HCEC 1CT (cell line): ENCODE results near the gene TRPV2.
"Not testable (repeated sequence)": the region's sequence is repeated elsewhere in the genome, so short reads cannot be mapped to it uniquely, and the experiment has no call there.

Source experiments
- DNase-seq: peaks from one replicate; pipeline ENCODE4 v3.0.0-alpha.2; 2017

The TRPV2 gene, protein sequence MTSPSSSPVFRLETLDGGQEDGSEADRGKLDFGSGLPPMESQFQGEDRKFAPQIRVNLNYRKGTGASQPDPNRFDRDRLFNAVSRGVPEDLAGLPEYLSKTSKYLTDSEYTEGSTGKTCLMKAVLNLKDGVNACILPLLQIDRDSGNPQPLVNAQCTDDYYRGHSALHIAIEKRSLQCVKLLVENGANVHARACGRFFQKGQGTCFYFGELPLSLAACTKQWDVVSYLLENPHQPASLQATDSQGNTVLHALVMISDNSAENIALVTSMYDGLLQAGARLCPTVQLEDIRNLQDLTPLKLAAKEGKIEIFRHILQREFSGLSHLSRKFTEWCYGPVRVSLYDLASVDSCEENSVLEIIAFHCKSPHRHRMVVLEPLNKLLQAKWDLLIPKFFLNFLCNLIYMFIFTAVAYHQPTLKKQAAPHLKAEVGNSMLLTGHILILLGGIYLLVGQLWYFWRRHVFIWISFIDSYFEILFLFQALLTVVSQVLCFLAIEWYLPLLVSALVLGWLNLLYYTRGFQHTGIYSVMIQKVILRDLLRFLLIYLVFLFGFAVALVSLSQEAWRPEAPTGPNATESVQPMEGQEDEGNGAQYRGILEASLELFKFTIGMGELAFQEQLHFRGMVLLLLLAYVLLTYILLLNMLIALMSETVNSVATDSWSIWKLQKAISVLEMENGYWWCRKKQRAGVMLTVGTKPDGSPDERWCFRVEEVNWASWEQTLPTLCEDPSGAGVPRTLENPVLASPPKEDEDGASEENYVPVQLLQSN

DNA sequence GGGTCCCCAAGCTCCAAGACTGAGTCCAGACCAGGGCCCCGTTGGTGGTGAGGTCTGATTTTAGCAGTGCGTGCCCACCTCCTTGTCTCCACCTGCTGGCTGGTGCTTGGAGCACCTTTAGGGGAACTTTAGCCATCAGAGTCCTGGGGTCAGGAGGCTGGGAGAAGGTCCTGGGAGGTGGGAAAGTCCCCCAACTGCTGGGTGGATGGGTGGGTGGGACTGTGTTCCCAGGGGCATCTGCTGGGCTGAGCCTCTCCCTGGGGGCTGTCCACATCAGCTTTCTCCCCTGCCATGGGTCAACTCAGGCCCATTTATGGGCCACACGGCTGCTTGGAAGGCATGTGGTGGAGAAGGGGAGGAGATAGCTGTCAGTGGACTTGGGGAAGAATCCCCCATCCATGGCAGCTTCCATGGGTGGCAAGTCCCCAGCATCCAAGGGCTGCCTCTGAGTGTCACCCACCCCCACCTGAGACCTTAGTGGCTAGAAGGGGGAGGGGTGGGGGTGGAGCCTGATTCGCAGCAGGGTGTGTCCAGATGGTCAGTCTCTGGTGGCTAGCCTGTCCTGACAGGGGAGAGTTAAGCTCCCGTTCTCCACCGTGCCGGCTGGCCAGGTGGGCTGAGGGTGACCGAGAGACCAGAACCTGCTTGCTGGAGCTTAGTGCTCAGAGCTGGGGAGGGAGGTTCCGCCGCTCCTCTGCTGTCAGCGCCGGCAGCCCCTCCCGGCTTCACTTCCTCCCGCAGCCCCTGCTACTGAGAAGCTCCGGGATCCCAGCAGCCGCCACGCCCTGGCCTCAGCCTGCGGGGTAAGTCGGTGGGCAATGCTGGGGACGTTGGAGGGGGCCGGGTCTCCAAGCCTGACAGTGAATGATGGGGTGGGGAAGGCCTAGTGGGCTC lies at the start of gene TRPV2:
TRPV2 (plus strand) TSS at position 541 of the 894 bp plus-strand sequence. CDS start 2,098 bp downstream, outside the sequence.
- no peak for DNase-seq

DNA sequence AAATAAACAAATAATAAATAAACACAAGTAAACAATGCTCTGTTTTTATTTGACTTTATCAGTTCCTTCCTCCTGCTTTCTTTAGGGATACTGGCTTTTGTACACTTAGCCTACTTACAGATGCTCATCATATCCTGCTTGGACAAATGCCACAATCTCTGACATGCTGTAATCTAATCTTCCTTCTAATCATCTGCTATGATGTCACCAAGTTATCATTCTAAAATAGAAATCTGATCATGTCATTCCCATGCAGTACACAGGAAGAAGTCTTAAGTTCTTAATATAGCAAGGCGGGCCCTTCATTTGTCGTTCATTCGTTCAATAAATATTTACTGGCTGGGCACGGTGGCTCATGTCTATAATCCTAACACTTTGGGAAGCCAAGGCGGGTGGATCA lies 43.6 kb upstream of the TRPV2 start:
- peak; percentile 98 for DNase-seq

DNA sequence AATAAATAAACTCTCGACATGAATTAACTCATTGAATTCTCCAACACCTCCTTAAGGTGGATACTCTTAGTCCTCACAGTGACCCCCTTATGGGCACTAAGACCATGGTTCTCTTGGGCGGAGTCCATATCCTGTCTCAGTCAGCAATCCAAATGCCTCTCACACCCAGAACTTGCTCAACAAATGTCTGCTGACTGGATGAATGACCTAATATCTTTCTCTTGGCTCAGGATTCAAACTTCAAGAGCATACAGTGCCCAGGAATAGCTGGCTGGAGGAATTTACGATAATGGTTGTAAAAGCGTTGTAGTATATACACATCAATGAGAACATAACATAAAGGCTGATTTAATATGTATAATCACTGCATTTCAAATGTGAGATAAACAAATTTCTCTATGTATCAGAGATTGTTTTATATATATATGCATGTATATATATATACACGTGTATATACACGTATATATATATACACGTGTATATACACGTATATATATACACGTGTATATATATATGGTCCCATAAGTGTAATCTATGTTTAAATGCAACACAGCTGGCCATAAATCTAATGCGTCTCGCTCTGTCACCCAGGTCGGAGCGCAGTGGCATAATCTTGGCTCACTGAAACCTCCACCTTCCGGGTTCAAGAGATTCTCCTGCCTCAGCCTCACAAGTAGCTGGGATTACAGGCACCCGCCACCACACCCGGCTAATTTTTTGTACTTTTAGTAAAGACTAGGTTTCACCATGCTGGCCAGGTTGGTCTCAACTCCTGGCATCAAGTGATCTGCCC lies 41.0 kb upstream of the TRPV2 start:
- DNase-seq = peak; percentile 64

DNA sequence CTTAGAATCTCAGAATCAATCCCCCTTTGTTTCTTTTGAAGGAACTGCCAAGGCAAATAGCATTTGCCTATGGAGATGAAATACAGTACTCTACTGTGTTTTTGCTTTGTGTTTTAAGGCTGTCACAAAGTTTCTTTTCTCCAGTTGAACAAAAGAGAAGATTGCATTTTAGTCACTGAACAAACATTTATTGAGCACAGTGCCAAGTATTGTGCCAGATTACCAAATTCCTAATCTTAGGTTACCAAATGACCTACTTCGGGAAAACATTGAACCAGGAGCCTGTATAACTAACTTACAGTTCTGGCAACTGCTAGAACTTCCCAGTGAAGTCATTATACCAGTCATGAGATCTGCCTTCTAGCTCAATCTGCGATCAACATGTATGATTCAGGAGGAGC lies 37.4 kb upstream of the TRPV2 start:
- DNase-seq = peak; percentile 27

DNA sequence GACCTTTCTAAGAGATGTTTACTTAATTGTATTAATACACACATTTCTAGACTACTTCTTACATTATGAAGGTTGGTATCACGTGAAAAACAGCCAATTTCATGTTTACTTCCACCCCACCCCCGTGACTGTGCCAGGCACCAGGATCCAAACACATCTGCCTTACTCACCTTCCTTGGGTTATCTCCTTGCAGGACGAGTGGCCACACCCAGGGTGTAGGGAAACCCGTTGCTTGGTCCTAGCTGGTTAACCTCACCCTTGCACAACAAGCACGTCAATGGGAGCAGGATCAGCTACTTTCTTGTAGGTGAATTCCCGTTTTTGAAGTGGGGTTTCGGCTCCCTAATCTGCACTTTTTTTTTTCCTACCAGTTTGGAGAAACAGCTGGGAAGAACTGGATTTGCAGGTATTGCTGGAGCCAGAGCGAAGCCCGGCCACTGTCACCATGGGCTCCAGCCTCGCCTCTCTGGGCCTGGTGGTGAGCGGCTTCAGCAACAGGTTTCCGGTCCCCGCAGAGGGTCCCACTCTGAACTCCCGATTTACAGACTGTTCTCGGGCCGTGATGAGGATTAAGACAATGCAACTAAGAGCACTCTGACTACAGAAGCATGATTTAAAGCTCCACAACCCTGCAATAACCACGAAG lies 36.6 kb upstream of the TRPV2 start:
- DNase-seq = no peak

DNA sequence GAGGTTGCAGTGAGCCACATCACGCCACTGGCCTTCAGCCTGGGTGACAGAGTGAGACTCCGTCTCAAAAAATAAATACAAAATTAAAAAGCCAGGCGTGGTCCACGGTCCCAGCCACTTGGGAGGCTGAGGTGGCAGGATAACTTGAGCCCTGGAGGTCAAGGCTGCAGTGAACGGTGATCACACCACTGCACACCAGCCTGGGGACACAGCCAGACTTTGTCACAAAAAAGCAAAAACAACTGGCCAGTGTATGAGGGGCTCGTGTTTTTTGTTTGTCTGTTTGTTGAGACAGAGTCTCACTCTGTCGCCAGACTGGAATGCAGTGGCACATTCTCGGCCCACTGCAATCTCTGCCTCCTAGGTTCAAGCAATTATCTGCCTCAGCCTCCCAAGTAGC lies 35.7 kb upstream of the TRPV2 start:
- no peak for DNase-seq

DNA sequence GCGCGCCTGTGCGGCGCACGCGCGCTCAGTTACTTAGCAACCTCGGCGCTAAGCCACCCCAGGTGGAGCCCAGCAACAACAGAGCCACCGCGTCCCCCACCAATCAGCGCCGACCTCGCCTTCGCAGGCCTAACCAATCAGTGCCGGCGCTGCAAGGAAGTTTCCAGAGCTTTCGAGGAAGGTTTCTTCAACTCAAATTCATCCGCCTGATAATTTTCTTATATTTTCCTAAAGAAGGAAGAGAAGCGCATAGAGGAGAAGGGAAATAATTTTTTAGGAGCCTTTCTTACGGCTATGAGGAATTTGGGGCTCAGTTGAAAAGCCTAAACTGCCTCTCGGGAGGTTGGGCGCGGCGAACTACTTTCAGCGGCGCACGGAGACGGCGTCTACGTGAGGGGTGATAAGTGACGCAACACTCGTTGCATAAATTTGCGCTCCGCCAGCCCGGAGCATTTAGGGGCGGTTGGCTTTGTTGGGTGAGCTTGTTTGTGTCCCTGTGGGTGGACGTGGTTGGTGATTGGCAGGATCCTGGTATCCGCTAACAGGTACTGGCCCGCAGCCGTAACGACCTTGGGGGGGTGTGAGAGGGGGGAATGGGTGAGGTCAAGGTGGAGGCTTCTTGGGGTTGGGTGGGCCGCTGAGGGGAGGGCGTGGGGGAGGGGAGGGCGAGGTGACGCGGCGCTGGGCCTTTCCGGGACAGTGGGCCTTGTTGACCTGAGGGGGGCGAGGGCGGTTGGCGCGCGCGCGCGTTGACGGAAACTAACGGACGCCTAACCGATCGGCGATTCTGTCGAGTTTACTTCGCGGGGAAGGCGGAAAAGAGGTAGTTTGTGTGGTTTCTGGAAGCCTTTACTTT lies 34.5 kb upstream of the TRPV2 start, which contains the start of gene UBB:
UBB (plus strand) TSS at position 452 of the 856 bp plus-strand sequence. CDS start 817 bp downstream, outside the sequence.
- peak; percentile 98 for DNase-seq

DNA sequence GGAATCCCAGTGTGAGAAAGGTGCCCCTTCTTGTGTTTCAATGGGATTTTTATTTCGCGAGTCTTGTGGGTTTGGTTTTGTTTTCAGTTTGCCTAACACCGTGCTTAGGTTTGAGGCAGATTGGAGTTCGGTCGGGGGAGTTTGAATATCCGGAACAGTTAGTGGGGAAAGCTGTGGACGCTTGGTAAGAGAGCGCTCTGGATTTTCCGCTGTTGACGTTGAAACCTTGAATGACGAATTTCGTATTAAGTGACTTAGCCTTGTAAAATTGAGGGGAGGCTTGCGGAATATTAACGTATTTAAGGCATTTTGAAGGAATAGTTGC lies 33.9 kb upstream of the TRPV2 start:
- peak; percentile 14 for DNase-seq

DNA sequence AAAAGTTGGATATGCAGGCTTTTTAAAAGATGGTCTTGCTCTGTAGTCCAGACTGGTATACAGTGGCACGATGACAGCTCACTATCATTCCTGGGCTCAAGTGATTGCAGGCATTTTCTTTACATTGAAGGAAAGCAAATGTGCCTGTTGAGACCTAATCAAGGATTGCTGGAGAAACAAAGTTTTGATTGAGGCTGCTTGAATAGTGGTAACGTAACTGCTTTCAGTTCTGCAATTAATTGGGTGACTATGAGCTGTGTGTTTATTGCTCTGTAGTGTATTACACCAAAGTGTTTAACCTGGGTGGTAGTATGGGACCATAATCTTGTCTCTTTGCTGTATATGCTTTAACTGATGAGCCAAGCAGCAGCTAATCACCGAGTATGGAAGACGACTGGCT lies 32.2 kb upstream of the TRPV2 start:
- DNase-seq = no peak

DNA sequence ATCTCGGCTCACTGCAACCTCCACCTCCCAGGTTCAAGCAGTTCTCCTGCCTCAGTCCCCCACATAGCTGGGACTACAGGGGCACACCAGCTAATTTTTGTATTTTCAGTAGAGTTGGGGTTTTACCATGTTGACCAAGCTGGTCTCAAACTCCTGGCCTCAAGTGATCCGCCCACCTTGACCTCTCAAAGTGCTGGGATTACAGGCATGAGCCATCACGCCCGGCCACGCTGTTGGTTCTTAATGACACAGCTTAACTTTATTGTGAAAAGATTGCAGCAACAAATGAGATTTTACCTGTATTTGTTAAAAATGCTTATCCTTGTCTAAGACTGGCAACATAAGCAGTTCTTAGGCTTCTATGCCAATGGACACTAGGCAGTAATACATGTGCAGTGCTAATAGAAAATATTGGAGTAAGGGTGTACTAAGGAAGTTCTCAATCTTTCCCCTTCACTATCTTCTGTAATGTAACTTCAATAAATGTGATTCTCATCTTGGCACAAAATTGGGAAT lies 31.5 kb upstream of the TRPV2 start:
- DNase-seq = no peak

DNA sequence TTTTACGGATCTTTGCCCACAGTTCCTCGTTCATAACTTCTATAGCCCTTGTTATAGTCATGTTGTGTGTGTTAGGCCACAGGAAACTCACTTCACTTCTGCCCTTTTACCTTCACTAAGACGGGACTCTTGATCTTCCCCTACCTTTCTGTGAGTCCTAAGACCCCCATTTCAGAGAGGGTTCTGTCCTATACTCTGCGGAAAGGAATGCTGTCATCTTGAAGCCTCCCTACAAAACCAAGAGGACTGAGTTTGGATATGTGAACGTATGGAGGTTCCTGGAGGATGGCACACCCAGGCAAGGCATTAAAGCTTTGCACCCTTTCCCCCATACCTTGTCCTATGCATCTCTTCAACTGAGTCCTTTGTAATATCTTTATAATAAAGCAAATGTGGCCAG lies 30.8 kb upstream of the TRPV2 start:
- no peak for DNase-seq

DNA sequence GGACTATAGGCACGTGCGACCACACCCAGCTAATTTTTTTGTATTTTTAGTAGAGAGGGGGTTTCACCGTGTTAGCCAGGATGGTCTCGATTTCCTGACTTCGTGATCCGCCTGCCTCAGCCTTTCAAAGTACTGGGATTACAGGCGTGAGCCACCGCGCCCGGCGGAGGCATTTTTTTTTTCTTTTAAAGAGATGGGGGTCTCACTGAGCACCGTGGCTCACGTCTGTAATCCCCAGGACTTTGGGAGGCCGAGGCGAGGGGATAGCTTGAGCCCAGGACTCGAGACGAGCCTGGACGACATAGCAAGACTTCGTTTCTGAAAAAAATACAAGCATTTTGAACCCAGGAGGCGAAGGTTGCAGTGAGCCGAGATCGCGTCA lies 29.3 kb upstream of the TRPV2 start:
- DNase-seq = not testable (repeated sequence)

DNA sequence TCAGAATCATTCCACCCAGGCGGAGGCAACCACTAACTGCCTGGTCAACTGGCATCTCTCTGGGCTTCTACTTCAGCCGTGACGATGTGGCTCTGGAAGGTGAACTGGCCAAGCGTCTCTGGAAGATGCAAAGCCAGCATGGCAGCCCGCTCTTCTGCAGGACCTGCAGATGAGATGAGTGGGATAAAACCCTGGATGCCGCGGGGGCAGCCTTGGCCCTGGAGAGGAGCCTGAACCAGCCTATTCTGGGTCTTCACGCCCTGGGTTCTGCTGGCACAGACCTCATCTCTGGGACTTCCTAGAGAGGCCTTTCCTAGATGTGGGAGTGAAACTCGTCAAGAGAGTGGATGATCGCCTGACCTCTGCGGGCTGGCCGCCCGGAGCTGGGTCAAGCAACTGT lies 23.9 kb upstream of the TRPV2 start:
- no peak for DNase-seq

DNA sequence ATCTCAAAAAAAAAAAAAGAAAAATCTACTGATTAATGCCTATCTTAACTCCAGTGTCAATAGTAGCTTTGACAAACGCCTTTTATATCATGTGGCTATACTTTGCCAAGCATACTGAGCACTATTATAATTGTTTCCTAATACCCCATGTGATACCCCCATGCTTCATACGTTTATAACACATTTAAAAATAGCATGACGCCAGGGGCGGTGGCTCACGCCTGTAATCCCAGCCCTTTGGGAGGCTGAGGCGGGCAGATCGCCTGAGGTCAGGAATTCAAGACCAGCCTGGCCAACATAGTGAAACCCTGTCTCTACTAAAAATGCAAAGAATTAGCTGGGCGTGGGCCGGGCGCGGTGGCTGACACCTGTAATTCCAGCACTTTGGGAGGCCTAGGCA lies 22.9 kb upstream of the TRPV2 start:
- not testable (repeated sequence) for DNase-seq

DNA sequence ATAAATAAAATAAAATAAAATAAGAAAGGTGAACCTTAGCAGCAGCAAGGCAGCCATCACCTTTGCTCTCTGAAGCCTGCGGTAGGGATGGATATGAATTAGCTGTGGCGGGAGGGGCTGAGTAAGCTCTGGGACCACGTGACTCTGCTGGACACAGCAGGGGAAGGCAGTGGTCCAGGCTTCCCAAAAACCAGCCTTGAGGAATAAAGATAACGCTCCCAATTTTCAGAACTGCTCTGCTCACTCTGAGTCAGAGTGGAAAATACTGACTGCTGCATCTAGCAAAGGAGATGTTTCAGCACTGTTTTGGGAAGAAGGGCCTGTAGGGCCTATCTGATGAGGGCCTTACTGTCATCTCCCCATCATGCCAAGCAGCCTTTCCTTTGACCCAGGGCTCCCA lies 19.5 kb upstream of the TRPV2 start:
- DNase-seq = not testable (repeated sequence)

DNA sequence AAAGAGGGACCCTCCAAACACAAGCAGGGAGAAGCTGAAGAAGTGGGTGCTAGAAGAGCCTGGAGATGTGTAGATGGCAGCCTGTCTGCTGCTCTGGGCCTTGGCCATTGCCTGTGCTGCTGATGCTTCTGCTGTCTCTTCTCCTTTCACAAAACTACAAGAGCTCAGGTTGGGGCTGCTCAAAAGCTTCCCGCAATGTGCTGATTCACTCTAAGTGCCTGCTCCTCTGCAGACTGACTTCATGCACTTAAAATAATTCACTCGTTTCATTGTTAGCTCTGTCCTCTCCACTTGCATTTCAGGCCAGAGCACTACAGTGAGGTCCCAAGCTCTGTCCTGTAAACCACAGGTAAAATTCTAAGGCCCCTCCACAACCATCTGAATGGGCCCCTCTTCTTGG lies 18.7 kb upstream of the TRPV2 start:
- not testable (repeated sequence) for DNase-seq

DNA sequence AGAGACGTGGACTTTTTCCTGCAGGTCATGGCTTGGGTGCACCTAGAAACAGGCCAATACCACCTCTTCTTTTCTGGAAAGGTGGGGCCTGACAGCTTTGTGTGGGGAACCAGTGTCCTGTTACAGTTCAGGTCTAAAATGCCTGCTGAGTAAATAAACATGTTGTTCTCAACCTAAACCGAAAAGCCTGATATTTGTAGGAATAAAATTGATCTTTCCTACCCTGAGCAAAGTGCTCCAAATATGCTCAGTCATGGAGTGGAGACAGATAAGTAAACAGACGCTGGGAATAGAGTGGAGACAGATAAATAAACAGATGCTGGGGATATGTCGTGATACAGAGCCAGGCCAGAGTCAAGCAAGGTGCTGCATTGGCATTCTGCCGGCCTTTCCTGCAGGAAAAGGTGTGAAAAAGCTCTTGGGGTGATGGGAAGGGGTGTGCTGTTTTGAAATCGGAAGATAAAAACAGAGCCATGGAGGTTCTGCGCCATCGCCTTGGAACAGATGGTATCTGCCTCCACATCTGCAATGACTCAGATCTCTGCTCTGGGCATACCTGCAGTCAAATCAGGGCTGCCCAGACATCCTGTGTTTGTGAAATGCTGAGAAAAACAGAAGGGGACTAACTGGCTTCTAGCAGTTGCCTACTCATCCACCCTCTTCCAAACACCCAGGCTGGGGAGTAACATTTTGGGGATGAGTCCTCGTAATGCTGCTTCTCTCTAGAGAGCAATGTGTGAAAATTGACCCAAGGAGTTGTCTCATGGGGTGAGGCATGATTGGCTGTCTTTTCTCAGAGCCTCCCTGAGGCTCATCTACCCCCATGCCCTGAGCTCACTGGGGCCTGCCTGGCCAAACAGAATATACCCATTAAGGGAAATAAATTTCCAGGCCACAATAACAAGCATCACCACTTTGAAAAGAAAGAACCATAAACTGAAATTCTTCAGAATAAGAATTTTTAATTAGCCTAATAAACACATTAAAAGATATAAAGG lies 16.8 kb upstream of the TRPV2 start:
- DNase-seq = no peak

DNA sequence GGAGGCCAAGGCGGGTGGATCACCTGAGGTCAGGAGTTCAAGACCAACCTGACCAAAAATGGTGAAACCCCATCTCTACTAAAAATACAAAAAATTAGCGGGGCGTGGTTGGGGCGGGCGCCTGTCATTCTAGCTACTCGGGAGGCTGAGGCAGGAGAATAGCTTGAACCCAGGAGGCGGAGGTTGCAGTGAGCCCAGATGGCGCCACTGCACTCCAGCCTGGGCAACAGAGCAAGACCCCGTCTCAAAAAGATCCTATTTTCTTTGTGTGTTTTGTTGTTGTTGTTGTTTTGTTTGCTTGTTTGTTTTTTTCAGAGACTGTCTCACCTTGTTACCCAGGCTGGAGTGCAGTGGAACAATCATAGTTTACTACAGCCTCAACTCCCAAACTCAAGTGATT lies 11.5 kb upstream of the TRPV2 start:
- DNase-seq = not testable (repeated sequence)
